Urinary bladder (tissue), 4 donors: ENCODE measurements around the gene DHFR2. TPM values are rescaled to one million over a fixed set of nuclear protein-coding genes. Genes with fewer than 3 reads are reported as not detected.

Source experiments
- DNase-seq: peaks from one replicate; pipeline ENCODE4 v3.0.0-alpha.2; 2015; ENCODE audit errors: extremely low spot score
- H3K27ac ChIP-seq: one replicate; pipeline ENCODE4 v1.5.1; 2013; ENCODE audit warnings: low read depth, mild to moderate bottlenecking, moderate library complexity
- H3K36me3 ChIP-seq: one replicate; pipeline ENCODE4 v1.6.1; 2013; ENCODE audit warnings: mild to moderate bottlenecking, moderate library complexity; ENCODE audit not compliant: insufficient read depth
- H3K4me1 ChIP-seq: one replicate; pipeline ENCODE4 v1.6.1; 2013; ENCODE audit warnings: mild to moderate bottlenecking, moderate library complexity; ENCODE audit not compliant: insufficient read depth
- H3K4me3 ChIP-seq: one replicate; pipeline ENCODE4 v1.5.1; 2013; ENCODE audit warnings: low read depth, low read length
- WGBS: extraction: QIAGEN DNeasy Blood & Tissue Kit; methylation state at CpG from one replicate; pipeline ENCODE4 v1.1.7; 2013; 5-methylcytosine and 5-hydroxymethylcytosine counted together
- polyA plus RNA-seq: library from polyadenylated mRNA; stranded (reverse); fragments of 200-250 nt; gene quantifications from one replicate; pipeline ENCODE4 v1.2.3, GENCODE V29; 2013
- total RNA-seq: library from RNA; depleted of rRNA; stranded (reverse); fragments of >200 nt; gene quantifications from one replicate; pipeline ENCODE4 v1.2.3, GENCODE V29; 2014
- donor health status: healthy with polysubstance abuse.
- donor health status: healthy.

The DHFR2 gene
- total and polyA plus RNA-seq, 2 donors = 8.0 to 9.5 TPM

- H3K4me3 ChIP-seq = no peak overlapping the region
- WGBS = 56% methylated on average over 2 of the region's 2 CpGs
- no peaks in the 10 kb centered on the region for H3K4me1 ChIP-seq
- DNase-seq = no peak
- no peaks in the 10 kb centered on the region for H3K36me3 ChIP-seq
- no peak overlapping the region for H3K27ac ChIP-seq
Measured at GRCh38 chr3:94008253-94008652, 54.5 kb downstream of the DHFR2 start.

Other genes with a start within 250 kb of the DHFR2 start
- gene PROS1, start 89.0 kb downstream of the DHFR2 start, total RNA-seq = 49.2 TPM
- gene PROS1, start 89.0 kb downstream of the DHFR2 start, polyA plus RNA-seq = 43.6 TPM
- 18.0 TPM for gene ARL13B, start 82.8 kb downstream of the DHFR2 start, total RNA-seq
- 9.6 TPM for gene ARL13B, start 82.8 kb downstream of the DHFR2 start, polyA plus RNA-seq
- 0.48 TPM for gene STX19, start 34.3 kb downstream of the DHFR2 start, total RNA-seq
- gene STX19, start 34.3 kb downstream of the DHFR2 start, polyA plus RNA-seq = 0.14 TPM
- 41.4 TPM for gene NSUN3, start 145 bp upstream of the DHFR2 start, total RNA-seq
- 7.1 TPM for gene NSUN3, start 145 bp upstream of the DHFR2 start, polyA plus RNA-seq